Activated T-helper 17 cell treated with anti-CD3 and anti-CD28 coated beads, Interleukin-2, amount 50 U/mL, for 72 hours (primary cell): ENCODE measurements around the gene MEGF11. TPM values are rescaled to one million over a fixed set of nuclear protein-coding genes. Genes with fewer than 3 reads are reported as not detected.
A peak's percentile ranks its signal among the peaks of the same experiment; 100 is the strongest.

Experiments used
- ATAC-seq: fragments of 150-1000 bp; cut with Tn5 transposase; replicated peaks from 2 replicates; pipeline ENCODE4 v1.10.0; 2021; ENCODE audit warnings: mild to moderate bottlenecking, moderate library complexity
- H3K27ac Mint-ChIP-seq: one replicate; pipeline ENCODE4 v1.8.0; 2022; ENCODE audit warnings: mixed read lengths
- H3K27me3 Mint-ChIP-seq: one replicate; pipeline ENCODE4 v1.8.0; 2022; ENCODE audit warnings: mixed read lengths
- H3K36me3 Mint-ChIP-seq: one replicate; pipeline ENCODE4 v1.8.0; 2022; ENCODE audit warnings: low read depth, mild to moderate bottlenecking, mixed read lengths
- H3K4me1 Mint-ChIP-seq: one replicate; pipeline ENCODE4 v1.8.0; 2022; ENCODE audit warnings: mixed read lengths
- H3K4me3 Mint-ChIP-seq: one replicate; pipeline ENCODE4 v1.8.0; 2022; ENCODE audit warnings: mild to moderate bottlenecking, mixed read lengths
- H3K9me3 Mint-ChIP-seq: one replicate; pipeline ENCODE4 v1.8.0; 2022; ENCODE audit warnings: mixed read lengths
- total RNA-seq, 2 donors: library from RNA; stranded (reverse); gene quantifications; one replicate each; pipeline ENCODE4 v1.2.3, GENCODE V29; 2022

The MEGF11 gene
- total RNA-seq, 2 donors from 2014 or later: not detected

DNA sequence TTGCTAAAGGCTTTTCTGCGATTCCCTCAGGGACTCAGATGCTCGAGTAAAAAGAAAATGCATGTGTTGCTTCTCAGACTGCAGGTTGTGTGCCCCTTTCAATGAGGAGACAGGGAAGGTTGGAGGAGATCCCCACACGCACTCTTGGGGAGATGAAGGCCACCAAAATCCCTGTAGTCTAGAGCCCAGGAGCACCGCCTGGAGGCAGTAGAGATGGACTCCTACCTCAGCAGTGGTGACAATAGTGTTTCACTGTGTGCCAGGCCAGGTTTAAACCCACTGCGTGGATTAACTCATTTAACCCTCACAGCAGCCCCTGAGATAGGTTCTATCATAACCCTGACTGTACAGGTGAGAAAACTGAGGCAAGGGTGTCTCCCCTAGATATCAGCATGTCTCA, 15.2 kb downstream of the MEGF11 start:
- Mint-ChIP-seq H3K9me3 (no peaks in the 10 kb centered on the region), H3K36me3 (no peaks in the 10 kb centered on the region), H3K4me3 (no peak overlapping the region), H3K27me3 (peaks cover 19% of the 10 kb centered on the region), H3K4me1 (no peaks in the 10 kb centered on the region), H3K27ac (no peak overlapping the region)
- no peak for ATAC-seq

DNA sequence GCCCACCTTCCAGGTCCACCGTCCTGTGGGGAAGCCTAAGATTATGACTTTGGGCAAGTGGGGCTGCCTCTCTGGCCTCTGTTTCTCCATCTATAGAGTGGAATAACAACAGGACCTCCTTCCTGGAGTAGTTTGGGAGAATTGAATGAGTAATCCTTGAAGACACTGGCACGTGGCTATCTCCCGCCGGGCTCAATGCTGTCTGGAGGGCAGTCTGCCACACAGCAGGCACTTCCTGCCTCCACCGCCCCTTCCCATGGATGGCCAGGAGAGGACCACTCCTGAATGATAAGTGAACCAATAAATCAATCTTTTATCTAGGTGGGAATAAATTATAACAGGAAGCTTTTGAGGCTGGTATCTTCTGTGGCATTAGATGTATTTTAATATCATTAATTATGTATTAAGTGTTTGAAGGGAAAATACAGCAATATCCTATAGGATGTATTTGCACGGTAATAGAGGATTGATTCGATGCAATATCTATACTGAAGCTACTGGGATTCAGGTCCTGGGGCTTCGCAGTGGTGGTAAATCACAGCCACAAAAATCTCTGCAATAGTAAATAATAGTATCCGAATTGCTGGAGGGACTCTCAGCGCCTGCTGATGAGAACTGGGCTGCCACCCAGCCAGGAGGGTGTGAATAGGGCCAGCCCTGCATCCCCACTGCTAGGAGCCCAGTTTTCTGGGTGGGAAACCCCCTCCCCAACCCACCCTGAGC, 15.9 kb downstream of the MEGF11 start:
- Mint-ChIP-seq H3K27me3 (peaks cover 19% of the 10 kb centered on the region), H3K36me3 (no peaks in the 10 kb centered on the region)

DNA sequence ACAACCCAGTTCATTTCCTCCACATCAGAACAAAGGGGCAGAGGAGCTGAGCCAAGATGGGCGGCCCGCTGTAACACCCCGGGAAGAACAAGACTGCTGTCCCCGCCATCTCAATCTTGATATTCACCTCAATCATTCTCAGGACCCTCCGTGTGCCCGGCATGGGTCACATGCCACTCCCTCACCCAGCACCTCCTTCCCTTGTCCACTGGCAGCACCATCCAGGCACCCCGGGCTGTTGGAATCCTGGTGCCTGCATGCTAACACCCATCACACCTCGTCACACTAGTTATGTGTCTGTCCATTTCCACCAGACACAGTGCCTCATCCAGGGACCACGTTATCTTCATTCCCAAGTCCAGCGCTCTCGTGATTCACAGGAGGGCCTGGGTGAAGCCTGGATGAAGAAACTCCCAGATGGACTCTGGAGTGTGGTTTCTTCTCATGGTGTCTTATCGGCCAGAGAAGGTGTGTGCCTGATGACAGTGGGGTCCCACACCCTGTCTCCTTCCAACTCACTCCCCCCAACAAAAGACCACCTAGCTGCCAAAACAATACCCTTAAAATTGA, 16.7 kb downstream of the MEGF11 start:
- ATAC-seq: no peak
- Mint-ChIP-seq H3K27me3 (peaks cover 18% of the 10 kb centered on the region), H3K27ac (no peak overlapping the region), H3K36me3 (no peaks in the 10 kb centered on the region), H3K4me3 (no peak overlapping the region), H3K4me1 (no peaks in the 10 kb centered on the region), H3K9me3 (no peaks in the 10 kb centered on the region)

More for the DNA sequence above, 15.9 kb downstream of the MEGF11 start:
- Mint-ChIP-seq H3K9me3 (no peaks in the 10 kb centered on the region), H3K27ac (no peak overlapping the region), H3K4me1 (no peaks in the 10 kb centered on the region), H3K4me3 (no peak overlapping the region)
- no peak for ATAC-seq

DNA sequence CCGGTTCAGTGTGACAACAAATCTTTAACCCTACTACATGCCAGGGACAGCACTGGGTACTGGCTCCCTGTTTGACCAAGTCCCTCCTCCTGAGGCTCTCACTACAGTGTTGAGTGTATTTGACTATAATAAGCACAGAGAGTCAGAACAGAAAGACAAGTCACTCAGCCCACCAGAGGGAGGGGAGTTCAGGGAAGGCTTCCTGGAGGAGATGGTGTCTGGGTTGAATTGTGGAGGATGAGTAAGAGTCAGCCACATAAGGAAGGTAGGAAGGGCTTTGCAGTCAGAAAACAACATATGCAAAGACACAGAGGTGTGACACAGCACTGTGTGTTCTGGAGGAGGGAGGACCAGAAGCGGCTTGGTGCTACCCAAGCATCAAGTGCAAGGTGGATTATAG, 17.7 kb downstream of the MEGF11 start:
- H3K36me3 Mint-ChIP-seq: no peaks in the 10 kb centered on the region
- no peak overlapping the region for H3K27ac Mint-ChIP-seq
- H3K9me3 Mint-ChIP-seq: no peaks in the 10 kb centered on the region
- peak; percentile 38 for ATAC-seq
- no peaks in the 10 kb centered on the region for H3K4me1 Mint-ChIP-seq
- peaks cover 14% of the 10 kb centered on the region for H3K27me3 Mint-ChIP-seq
- no peak overlapping the region for H3K4me3 Mint-ChIP-seq

DNA sequence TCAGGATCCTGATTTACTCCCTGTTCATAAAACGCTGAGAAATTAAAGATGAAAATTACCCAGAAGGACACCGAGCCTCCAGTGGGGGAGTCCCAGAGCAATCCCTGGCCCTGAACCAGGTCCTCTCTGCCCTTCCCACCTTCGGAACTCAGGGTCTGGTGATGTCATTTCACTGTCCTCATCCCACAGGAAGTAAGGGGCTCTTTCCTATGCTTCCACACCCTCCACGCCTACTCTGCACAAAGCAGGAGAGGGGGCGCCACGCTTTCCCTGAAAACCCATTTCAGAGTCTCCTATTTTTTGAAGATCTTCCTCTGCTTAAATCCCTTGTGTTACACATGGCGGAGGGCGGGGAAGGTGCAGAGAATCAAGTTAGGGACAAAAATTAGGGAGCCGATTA, 18.8 kb downstream of the MEGF11 start:
- Mint-ChIP-seq H3K9me3 (no peaks in the 10 kb centered on the region), H3K4me1 (no peaks in the 10 kb centered on the region), H3K27me3 (peaks cover 14% of the 10 kb centered on the region), H3K4me3 (no peak overlapping the region), H3K36me3 (no peaks in the 10 kb centered on the region), H3K27ac (no peak overlapping the region)
- no peak for ATAC-seq

DNA sequence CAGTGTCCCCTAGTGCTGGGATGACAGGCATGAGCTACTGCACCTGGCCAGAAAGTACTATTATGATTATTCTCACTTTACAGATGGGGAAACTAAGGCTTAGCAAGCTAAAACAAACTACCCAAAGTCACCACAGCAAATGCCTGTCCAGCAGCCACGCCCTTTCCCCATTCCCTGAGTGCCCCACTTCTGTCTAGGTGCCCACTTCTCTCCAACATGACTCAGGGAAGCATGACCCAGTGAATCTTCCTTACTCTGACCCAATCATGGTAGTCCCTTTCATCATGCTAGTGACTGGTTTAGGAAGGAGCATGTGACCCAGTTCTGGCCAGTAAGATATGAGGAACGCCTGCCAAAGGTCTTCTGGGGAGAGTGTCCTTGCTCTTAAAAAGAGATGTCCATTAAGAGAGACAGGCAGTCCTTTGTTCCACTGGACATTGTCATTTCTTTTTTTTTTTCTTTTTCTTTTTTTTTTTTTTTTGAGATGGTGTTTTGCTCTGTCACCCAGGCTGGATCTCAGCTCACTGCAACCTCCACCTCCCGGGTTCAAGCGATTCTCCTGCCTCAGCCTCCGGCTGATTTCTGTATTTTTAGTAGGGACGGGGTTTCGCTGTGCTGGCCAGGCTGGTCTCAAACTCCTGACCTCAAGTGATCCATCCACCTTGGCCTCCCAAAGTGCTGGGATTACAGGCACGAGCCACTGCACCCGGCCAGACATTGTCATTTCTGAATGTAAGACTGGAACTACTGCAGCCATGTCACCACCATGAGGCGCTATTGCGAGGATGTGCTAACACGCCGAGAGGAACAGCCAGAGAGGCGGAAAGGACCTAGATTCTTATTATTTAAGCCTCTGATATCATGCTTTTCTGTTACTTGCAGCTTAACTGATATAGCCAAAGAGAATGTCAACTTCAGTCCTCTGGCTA, 19.8 kb downstream of the MEGF11 start:
- Mint-ChIP-seq H3K4me1 (no peaks in the 10 kb centered on the region), H3K9me3 (no peaks in the 10 kb centered on the region), H3K27ac (no peak overlapping the region), H3K27me3 (peaks cover 14% of the 10 kb centered on the region), H3K4me3 (no peak overlapping the region), H3K36me3 (no peaks in the 10 kb centered on the region)
- no peak for ATAC-seq

DNA sequence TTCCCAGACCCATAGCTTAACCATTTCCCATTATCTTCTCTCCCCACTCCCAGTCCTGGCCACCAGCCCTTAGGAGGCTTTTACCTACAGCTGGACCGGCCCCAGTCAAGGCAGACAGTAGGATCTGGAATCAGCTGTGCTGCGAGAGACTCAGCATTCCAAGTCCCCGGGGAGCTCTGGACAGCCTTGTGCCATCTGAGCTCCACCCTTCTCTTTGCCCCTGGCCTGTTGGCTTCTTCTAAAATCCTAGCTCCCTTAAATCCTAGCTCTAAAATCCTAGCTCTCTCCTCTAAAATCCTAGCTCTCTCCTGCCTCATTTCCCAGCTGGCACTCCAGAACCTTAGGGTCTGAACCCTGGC, 21.3 kb downstream of the MEGF11 start:
- ATAC-seq: no peak
- Mint-ChIP-seq H3K27me3 (peaks cover 19% of the 10 kb centered on the region), H3K9me3 (no peaks in the 10 kb centered on the region), H3K27ac (no peak overlapping the region), H3K4me1 (no peaks in the 10 kb centered on the region), H3K36me3 (no peaks in the 10 kb centered on the region), H3K4me3 (no peak overlapping the region)

DNA sequence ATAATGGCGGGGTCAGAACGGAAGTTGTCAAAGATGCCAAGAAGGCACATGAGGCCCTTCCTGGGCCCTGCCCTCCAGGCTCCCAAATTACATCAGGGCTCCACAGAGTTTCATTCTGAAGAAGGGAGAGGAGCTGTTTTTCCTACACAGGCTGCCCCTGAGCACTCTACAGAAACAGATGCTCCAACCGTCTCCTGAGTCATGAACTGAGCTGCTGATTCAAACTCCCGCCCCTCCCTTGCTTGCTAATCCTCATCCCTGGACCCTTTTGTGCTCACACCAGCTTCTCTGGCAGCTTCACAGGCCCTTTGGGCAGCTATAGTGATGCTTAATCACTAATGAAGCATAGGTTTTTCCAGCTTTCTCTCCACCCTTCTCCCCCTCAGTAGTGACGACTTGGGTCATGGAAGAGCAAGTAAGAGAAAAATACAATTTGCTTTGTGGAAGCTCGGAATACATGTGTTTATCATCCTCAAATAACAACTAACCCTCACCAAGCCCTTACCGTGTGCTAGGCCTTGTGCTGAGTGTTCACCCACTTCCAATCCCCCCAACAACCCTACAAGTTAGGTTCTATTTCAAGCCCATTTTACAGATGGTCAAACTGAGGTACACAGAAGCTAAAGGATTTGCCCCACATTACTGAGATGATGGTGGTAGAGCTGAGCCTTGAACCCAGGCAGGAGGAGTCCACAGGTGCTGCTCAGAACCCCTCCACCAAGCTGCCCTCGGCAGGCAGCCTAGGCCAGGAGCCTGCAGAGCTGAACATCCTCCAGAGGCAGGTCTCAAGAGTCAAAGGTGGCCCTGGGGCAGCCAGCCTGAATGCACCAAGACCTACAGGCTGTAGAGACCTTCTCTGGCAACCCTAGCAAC, 21.9 kb downstream of the MEGF11 start:
- Mint-ChIP-seq H3K27ac (no peak overlapping the region), H3K9me3 (no peaks in the 10 kb centered on the region), H3K4me3 (no peak overlapping the region), H3K36me3 (no peaks in the 10 kb centered on the region), H3K4me1 (no peaks in the 10 kb centered on the region), H3K27me3 (peaks cover 14% of the 10 kb centered on the region)
- no peak for ATAC-seq

DNA sequence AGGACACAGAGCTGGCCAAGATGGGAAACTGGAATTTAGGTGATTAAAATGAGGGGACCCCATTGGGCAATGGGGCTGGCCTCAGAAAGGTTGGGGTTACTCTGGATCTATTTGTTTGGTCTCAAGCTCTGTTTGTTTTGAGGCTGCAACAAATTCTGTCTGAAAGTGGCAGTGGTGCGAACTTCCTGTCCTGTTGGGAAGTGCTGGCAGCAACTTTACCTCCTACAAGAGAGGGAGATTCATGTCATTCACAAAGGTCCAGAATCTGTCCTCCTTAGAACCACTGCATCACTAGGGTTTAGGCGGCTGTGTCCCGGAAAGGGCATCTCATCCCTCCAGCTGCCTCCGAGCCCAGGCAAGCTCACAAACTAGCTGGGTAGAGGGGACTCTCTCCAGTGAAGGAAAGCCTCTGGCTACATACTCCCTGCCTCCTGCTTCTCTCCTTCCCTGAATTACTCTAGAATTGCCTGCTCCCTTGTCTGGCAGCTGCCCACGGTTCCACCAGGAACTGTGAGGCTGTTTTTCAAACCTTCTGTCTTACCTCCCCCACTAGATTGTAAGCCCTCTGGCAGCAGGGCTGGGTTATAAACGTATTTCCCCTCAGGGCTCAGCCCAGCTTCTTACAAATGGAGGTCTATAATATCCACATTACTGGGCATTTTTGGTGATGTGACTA, 23.6 kb downstream of the MEGF11 start:
- Mint-ChIP-seq H3K27ac (no peak overlapping the region), H3K4me1 (no peaks in the 10 kb centered on the region), H3K27me3 (peaks cover 6% of the 10 kb centered on the region), H3K4me3 (no peak overlapping the region), H3K36me3 (no peaks in the 10 kb centered on the region), H3K9me3 (no peaks in the 10 kb centered on the region)
- ATAC-seq: no peak

DNA sequence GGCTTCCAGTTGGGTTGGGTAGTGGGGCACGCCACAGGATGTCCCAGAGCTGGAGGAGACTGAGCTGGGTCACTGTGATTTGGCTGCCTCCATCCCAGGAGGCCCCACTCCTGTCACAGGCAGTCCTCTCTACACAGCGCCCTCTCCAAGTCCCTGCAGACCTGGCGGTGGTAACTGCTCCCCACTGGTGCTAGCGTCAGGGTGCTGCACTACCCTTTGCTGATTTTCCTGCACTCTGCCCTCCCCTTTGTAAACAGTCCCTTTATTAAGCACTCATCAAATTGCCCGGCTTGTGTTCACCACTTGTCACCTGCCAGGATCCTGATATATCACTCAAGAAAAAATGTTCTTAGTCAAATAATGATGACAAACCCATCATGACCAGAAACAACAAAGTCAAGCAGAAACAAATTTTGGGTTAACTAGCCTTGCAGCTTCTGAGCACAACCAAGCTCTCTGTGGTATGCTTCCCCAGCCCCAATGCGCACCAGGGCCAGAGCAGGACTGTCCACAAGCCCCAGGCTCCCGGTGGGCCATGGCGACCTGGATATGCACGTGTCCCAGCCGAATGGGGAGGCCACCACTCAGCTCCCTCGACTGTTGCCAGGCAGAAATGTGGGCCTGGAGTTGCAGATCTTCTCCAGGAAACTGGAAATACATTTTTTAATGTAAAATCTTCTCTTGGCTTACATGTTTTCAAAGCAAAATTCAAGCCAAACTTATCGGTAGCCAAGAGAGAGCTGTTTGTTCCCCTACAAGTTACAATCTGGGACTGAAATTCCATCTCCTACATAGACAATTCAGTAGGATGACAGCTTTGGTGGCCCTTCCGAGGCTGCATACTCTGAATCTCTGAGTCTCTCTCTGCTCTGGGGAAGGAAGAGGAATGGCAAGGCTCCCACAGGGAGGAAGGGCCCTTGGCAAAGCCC, 24.5 kb downstream of the MEGF11 start:
- H3K36me3 Mint-ChIP-seq: no peaks in the 10 kb centered on the region
- no peak overlapping the region for H3K4me3 Mint-ChIP-seq
- no peak overlapping the region for H3K27ac Mint-ChIP-seq
- ATAC-seq: no peak
- peaks cover 6% of the 10 kb centered on the region for H3K27me3 Mint-ChIP-seq
- H3K9me3 Mint-ChIP-seq: no peaks in the 10 kb centered on the region
- no peaks in the 10 kb centered on the region for H3K4me1 Mint-ChIP-seq

DNA sequence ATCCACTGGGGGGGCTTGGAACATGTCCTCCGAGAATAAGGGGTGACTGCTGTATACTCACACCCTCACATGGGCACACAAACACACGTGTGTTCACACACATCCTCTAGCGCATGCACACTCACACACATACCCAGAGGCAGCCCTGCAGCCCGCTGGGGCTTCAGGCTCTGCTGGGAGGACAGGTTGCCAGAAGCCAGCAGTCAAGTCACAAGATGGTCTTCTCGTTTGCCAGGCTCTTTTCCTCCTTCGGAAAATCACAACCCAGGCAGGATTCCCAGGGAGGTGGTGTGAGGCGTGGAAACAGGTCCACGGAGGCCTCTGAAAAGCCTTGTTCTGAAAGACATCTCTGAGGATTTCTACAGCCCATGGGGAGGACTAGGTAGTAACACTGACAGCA, 26.8 kb downstream of the MEGF11 start:
- no peaks in the 10 kb centered on the region for H3K36me3 Mint-ChIP-seq
- no peaks in the 10 kb centered on the region for H3K9me3 Mint-ChIP-seq
- no peak overlapping the region for H3K27ac Mint-ChIP-seq
- no peaks in the 10 kb centered on the region for H3K4me1 Mint-ChIP-seq
- no peak for ATAC-seq
- H3K27me3 Mint-ChIP-seq: peaks cover 12% of the 10 kb centered on the region
- no peak overlapping the region for H3K4me3 Mint-ChIP-seq

DNA sequence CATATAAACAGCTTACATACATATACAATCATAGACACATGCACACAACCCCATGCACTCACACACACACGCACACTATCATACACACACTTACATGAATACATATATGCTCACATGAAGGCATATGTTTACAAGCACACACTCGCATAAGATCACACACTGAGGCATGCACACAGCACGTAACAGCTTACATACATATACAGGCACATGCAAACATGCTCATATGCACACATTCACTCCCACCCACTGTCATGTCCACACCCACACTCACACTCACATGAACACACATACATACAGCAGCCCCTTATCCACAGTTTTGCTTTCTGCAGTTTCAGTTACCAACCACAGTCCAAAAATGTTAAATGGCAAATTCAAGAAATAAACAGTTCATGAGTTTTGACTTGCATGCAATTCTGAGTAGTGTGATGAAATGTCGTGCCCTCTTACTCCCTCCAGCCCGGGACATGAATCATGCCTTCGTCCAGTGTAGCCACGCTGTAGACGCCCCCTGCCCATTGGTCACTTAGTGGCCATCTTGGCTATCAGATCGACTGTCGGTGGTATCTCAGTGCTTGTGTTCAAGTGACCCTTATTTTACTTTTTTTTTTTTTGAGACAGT, 27.8 kb downstream of the MEGF11 start:
- H3K4me3 Mint-ChIP-seq: no peak overlapping the region
- H3K27me3 Mint-ChIP-seq: peaks cover 20% of the 10 kb centered on the region
- no peaks in the 10 kb centered on the region for H3K36me3 Mint-ChIP-seq
- H3K9me3 Mint-ChIP-seq: no peaks in the 10 kb centered on the region
- no peak overlapping the region for H3K27ac Mint-ChIP-seq
- ATAC-seq: no peak
- no peaks in the 10 kb centered on the region for H3K4me1 Mint-ChIP-seq

DNA sequence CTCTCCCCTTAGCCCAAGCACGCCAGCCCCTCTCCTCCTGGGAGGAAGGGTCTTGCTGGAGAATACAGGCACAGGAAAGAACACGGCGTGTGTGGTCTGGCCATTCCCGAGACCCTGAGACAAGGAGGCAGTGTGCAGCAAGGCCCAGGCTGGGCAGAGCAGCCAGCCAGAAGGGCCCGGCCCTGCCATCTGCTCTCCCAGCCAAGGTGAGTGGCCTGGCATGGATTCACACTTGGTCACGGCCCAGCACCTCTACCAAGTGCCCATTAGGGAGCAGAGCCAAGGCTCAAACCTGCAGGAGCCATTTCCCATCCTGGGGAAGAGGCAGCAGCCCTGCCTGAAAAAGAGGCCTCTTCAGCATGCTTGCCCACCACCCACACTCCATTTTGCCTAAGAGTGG, 28.6 kb downstream of the MEGF11 start:
- no peaks in the 10 kb centered on the region for H3K9me3 Mint-ChIP-seq
- H3K4me1 Mint-ChIP-seq: no peaks in the 10 kb centered on the region
- H3K4me3 Mint-ChIP-seq: no peak overlapping the region
- peaks cover 24% of the 10 kb centered on the region for H3K27me3 Mint-ChIP-seq
- no peak overlapping the region for H3K27ac Mint-ChIP-seq
- no peaks in the 10 kb centered on the region for H3K36me3 Mint-ChIP-seq
- no peak for ATAC-seq
